Activated T-helper 1 cell treated with anti-CD3 and anti-CD28 coated beads, Interleukin-12 subunit alpha, Interleukin-12 subunit beta, Interleukin-2, Interleukin-4 antibody, amounts not matched to agents 30 ng/mL and 10 ng/mL and 1 ng/mL, durations not matched to agents 14 hours and 24 hours and 36 hours (primary cell): ENCODE results near the gene CKAP4. TPM values are rescaled to one million over a fixed set of nuclear protein-coding genes. Genes with fewer than 3 reads are reported as not detected.

ENCODE experiments used
- DNase-seq: peaks from one replicate; pipeline ENCODE4 v3.0.0; 2021; ENCODE audit warnings: low spot score
- H3K27ac Mint-ChIP-seq: one replicate; pipeline ENCODE4 v1.8.0; 2021; ENCODE audit warnings: mild to moderate bottlenecking, mixed read lengths
- H3K27me3 Mint-ChIP-seq: one replicate; pipeline ENCODE4 v1.8.0; 2022; ENCODE audit warnings: mild to moderate bottlenecking, moderate library complexity, mixed read lengths; ENCODE audit not compliant: insufficient read depth
- H3K36me3 Mint-ChIP-seq: one replicate; pipeline ENCODE4 v1.8.0; 2021; ENCODE audit warnings: low read depth, mixed read lengths
- H3K4me1 Mint-ChIP-seq: one replicate; pipeline ENCODE4 v1.8.0; 2021; ENCODE audit warnings: low read depth, mixed read lengths
- H3K4me3 Mint-ChIP-seq: one replicate; pipeline ENCODE4 v1.8.0; 2021; ENCODE audit warnings: mild to moderate bottlenecking, moderate library complexity, mixed read lengths
- H3K9me3 Mint-ChIP-seq: one replicate; pipeline ENCODE4 v1.8.0; 2021; ENCODE audit warnings: mixed read lengths
- intact Hi-C: fragments of 100-400 bp; cut with micrococcal nuclease; formaldehyde crosslinking; loops from one replicate; pipeline ENCODE4 v1.15.1; 2024
- total RNA-seq: library from RNA; stranded (reverse); gene quantifications from 2 replicates; pipeline ENCODE4 v1.2.3, GENCODE V29; 2022

Gene CKAP4
- total RNA-seq, 1 donor from 2014 or later, result 5.1 TPM

DNA sequence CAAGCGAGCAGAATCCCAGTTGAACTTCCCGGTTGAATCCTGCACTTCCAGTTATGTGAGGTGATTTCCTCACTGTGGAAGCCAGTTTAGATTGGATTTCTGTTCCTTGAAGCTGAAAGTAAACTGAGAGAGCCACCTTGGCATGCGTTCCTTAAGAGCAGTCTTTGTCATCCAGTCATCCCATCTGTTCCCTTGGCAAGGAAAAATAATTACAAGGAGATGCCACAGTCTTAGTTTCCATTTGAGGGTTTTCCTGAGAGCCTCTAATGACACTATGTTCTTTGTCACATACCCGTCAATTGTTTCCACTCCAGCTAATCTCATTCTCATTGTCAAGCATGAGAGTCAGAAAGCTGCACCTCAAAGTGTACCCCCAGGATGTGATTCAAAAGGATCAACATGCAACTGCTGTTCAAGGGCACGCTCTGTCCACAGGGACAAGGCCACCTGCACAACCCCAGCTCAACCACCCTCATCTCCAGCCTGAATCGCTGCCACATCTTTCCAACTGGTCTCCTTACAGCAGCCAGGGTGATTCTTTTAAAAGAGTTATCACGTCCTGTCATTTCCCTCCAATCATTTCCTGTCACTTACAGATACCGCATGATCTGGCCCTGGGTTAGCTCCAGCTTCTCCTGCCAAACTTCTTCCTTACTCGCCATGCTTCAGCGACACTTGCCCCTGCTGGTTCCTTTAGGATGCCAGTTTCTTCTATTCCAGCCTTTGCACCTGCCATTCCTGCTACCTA is 36.7 kb upstream of the CKAP4 start:
- Mint-ChIP-seq H3K9me3 (peaks cover 5% of the 10 kb centered on the region), H3K27me3 (peaks cover 6% of the 10 kb centered on the region), H3K27ac (no peak overlapping the region), H3K4me3 (no peak overlapping the region), H3K4me1 (peaks cover 24% of the 10 kb centered on the region), H3K36me3 (peaks cover 2% of the 10 kb centered on the region)
- no peak for DNase-seq
- intact Hi-C loops, result no loop called here

DNA sequence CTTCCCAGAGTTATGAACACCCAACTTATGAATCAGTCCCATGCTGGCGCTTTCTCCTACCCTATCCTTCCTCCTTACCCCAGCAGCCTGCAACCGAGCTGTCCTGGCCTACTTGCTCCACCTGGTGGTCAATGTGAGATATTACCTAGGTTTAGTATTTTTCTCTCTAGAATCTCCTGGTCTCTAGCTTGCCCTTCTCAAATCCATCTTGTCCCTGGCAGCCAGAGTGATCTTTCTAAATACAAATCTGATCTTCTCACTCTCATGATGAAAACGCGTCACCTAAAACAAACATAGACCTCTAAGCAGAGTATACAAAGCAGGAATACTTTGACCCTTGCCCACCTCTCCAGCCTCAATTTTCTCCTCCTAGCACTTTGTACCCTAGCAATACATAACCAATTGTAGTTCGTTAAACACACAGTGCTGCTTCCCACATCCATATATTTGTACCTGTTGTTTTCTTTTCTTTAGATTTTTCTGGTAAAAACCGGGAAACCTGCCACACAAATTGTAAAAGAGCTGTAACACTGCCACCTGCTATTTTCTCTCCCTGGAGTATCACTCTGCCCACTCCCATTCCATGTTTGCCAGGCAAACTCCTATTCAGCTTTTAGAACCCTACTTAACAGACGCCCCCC is 34.8 kb upstream of the CKAP4 start:
- Mint-ChIP-seq H3K9me3 (peaks cover 5% of the 10 kb centered on the region), H3K27me3 (peaks cover 6% of the 10 kb centered on the region), H3K27ac (no peak overlapping the region), H3K4me1 (peaks cover 13% of the 10 kb centered on the region), H3K36me3 (peaks cover 2% of the 10 kb centered on the region), H3K4me3 (no peak overlapping the region)
- intact Hi-C loops, result loop anchor here (1.0 to 2.0 kb wide), 3 partner anchors 34 to 862 kb away; partner anchors contain the start of gene CKAP4
- DNase-seq, result peak; percentile 19

DNA sequence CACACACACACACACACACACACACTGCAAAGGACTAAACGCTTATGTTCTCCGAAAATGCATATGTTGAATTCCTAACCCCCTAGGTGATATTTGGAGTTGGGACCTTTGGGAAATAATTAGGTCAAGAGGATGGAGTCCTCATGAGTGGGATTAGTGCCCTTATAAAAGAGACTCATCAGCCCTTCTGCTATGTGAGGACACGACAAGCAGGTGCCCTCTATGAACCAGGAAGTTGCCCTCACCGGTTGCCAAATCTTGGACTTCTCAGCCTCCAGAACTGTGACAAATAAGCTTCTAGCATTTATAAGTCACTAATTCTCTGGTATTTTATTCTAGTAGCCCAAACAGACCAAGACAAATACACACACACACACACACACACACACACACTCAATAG is 34.0 kb upstream of the CKAP4 start:
- no peak overlapping the region for H3K4me3 Mint-ChIP-seq
- peaks cover 5% of the 10 kb centered on the region for H3K9me3 Mint-ChIP-seq
- intact Hi-C loops, result loop anchor here (1.0 to 2.0 kb wide), 3 partner anchors 33 to 861 kb away; partner anchors contain the start of gene CKAP4
- peaks cover 11% of the 10 kb centered on the region for H3K4me1 Mint-ChIP-seq
- no peak for DNase-seq
- peaks cover 6% of the 10 kb centered on the region for H3K27me3 Mint-ChIP-seq
- no peak overlapping the region for H3K27ac Mint-ChIP-seq
- H3K36me3 Mint-ChIP-seq, result peaks cover 2% of the 10 kb centered on the region

DNA sequence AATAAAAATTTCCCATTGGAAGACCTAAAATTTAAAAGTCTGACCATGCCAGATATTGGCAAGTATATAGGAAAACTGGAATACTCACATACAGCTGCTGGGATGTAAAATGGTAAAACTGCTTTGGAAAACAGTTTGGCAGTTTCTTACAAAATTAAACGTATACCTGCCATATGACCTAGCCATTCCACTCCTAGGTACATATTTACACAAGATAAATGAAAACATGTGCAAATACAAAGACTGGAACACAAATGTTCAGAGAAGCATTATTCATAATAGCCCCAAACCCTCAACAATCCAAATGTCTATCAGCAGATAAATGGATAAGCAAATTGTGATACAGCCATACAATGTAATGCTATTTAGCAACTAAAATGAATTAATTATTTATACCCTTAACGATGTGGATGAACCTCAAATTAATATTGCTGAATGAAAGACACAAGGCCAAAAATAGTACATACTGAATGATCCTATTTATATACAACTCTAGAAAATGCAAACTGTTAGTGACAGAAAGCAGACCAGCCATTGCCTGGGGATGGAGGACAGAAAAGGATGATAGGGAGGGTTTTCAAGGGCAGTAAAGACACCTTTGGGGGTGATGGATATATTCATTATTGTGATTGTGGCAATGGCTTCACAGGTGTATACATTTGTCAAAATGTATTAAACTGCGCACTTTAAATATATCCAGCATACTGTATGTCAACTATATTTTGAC is 33.4 kb upstream of the CKAP4 start:
- Mint-ChIP-seq H3K9me3 (peaks cover 5% of the 10 kb centered on the region), H3K27me3 (peaks cover 7% of the 10 kb centered on the region), H3K4me3 (no peak overlapping the region), H3K4me1 (peaks cover 11% of the 10 kb centered on the region), H3K36me3 (peaks cover 2% of the 10 kb centered on the region), H3K27ac (no peak overlapping the region)
- intact Hi-C loops, result no loop called here
- DNase-seq, result no peak

DNA sequence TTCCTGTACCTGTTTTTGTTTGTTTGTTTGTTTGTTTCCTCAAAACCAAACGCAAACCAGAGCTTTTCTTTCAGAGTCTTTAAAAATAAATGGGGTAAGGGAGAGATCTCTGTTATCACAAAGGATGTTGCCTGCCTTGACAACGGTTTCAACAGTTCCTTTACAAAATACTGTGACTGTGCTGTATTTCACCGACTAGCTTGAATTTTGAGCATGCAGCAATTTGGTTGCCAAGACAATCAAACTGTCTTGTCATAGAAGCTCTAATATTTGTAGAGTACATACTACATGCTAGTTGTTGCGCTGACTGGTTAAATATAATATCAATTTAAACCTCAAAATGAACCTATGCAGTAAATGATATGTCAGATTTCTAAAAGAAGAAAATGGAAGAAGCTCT is 32.3 kb upstream of the CKAP4 start:
- intact Hi-C loops, result no loop called here
- peaks cover 7% of the 10 kb centered on the region for H3K27me3 Mint-ChIP-seq

DNA sequence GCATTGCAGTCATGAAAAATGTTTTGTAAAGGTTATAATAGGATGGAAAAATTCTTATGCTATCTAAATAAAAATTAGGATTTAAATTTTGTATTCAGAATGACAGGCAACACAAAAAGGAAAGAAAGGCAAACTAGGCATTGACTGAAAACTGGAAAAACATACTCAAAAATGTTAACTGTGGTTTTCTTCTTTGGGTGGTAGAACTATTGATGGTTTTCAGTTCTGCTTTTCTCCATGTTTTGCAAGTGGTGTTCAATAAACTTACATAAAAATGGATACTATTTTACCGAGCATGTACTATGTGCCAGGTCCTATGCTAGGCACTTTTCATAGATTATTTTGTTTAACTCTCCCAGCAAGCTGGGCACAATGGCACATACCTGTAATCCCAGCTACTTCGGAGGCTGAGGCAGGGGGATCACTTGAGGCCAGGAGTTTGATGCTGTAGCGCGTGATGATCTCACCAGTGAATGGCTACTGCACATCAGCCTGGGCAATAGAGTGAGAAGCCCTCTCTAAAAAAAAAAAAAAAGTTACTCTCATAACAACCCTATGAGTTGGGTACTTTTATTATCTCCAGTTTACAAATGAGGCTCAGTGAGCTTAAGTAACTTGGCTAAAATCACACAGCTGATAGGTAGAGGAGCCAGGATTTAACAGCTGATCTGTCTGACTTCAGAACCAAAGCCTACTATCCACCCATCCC is 28.4 kb upstream of the CKAP4 start:
- no peaks in the 10 kb centered on the region for H3K9me3 Mint-ChIP-seq
- H3K4me1 Mint-ChIP-seq, result no peaks in the 10 kb centered on the region
- no peaks in the 10 kb centered on the region for H3K36me3 Mint-ChIP-seq
- intact Hi-C loops, result no loop called here
- no peak for DNase-seq
- H3K4me3 Mint-ChIP-seq, result no peak overlapping the region
- no peak overlapping the region for H3K27ac Mint-ChIP-seq
- H3K27me3 Mint-ChIP-seq, result peaks cover 3% of the 10 kb centered on the region

More for the DNA sequence above, 32.3 kb upstream of the CKAP4 start:
- DNase-seq, result no peak
- Mint-ChIP-seq H3K4me3 (no peak overlapping the region), H3K36me3 (peaks cover 2% of the 10 kb centered on the region), H3K27ac (no peak overlapping the region), H3K9me3 (peaks cover 5% of the 10 kb centered on the region), H3K4me1 (peaks cover 9% of the 10 kb centered on the region)

DNA sequence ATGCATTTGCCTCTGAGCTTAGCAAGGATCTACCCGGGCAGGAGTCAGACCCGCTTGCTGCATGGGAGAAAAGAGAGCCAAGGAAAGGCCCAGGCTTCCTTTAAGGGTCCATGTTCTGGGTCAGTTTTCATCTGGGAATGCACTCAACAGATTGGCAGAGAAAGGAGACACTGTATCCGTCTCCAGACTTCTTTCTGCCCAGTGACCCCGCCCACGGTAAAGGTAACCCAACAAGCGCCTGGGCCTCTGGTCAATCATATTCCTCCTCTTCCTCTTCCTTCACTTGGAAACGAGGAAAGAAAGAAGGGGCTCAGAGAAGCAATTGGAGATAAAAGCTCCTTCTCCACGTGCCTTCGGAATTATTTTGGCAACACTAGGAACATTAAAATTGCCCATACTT is 27.6 kb upstream of the CKAP4 start:
- Mint-ChIP-seq H3K4me3 (no peak overlapping the region), H3K36me3 (no peaks in the 10 kb centered on the region), H3K9me3 (no peaks in the 10 kb centered on the region), H3K4me1 (no peaks in the 10 kb centered on the region), H3K27me3 (peaks cover 6% of the 10 kb centered on the region), H3K27ac (no peak overlapping the region)
- intact Hi-C loops, result no loop called here
- DNase-seq, result no peak

DNA sequence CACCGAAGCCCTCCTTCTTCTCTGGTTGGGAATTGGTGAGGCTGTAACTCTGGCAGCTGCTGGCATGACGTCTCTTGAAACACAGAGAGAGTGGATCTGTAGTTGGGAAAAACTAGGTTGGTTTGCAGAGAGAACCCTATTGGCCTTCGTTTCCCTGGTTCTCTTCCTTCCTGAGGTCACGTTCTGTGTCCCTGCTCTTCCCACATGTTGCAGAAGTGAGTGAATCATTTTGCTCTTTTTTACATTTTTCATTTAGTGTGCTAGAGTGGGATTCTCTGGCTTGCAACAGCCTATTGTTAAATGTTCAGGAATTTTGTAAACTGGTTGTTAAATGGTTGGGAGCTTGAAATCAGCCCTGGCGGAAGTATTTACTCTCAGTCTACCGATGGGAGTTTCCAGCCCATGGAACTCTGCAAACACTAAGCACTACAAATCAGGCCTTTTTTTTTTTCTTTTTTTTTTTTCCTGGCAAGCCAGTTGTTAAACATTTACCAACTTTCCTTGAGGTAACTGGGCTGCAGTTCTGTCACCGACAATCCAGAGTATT is 26.8 kb upstream of the CKAP4 start:
- no peak overlapping the region for H3K27ac Mint-ChIP-seq
- DNase-seq, result no peak
- peaks cover 6% of the 10 kb centered on the region for H3K27me3 Mint-ChIP-seq
- H3K4me1 Mint-ChIP-seq, result no peaks in the 10 kb centered on the region
- no peaks in the 10 kb centered on the region for H3K36me3 Mint-ChIP-seq
- no peaks in the 10 kb centered on the region for H3K9me3 Mint-ChIP-seq
- intact Hi-C loops, result no loop called here
- H3K4me3 Mint-ChIP-seq, result no peak overlapping the region

DNA sequence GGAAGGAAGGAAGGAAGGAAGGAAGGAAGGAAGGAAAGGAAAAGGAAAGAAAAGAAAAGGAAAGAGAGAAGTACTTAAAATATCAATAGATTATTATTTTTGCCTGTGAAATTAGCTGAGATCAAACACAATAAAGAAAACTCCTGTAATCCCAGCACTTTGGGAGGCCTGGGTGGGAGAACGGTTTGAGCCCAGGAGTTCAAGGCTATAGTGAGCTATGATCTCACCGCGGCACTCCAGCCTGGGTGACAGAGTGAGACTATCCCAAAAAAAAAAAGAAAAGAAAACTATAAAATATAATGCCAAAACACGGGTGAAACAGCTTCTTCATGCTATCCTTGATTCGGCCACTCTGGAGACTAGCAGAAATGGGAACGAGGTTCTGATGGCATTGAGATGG is 26.2 kb upstream of the CKAP4 start:
- Mint-ChIP-seq H3K27ac (no peak overlapping the region), H3K9me3 (no peaks in the 10 kb centered on the region), H3K36me3 (no peaks in the 10 kb centered on the region), H3K27me3 (peaks cover 6% of the 10 kb centered on the region), H3K4me1 (peaks cover 1% of the 10 kb centered on the region), H3K4me3 (no peak overlapping the region)
- intact Hi-C loops, result no loop called here
- no peak for DNase-seq

DNA sequence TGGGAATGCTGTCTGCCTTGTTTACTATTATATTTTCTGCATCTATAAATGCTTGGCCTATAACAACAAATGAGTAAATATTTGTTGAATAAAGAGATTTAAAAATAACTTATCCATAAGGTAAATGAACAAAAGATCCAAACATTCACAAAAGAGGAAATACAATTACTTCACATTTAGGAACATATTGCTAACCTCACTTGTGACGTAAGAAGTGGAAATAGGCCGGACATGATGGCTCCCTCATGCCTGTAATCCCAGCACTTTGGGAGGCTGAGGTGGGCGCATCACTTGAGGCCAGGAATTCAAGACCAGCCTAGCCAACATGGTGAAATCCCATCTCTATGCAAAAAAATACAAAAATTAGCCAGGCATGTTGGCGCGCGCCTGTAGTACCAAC is 25.7 kb upstream of the CKAP4 start:
- no peak for DNase-seq
- Mint-ChIP-seq H3K36me3 (no peaks in the 10 kb centered on the region), H3K27me3 (peaks cover 6% of the 10 kb centered on the region), H3K4me3 (no peak overlapping the region), H3K4me1 (peaks cover 7% of the 10 kb centered on the region), H3K27ac (no peak overlapping the region), H3K9me3 (no peaks in the 10 kb centered on the region)
- intact Hi-C loops, result no loop called here

DNA sequence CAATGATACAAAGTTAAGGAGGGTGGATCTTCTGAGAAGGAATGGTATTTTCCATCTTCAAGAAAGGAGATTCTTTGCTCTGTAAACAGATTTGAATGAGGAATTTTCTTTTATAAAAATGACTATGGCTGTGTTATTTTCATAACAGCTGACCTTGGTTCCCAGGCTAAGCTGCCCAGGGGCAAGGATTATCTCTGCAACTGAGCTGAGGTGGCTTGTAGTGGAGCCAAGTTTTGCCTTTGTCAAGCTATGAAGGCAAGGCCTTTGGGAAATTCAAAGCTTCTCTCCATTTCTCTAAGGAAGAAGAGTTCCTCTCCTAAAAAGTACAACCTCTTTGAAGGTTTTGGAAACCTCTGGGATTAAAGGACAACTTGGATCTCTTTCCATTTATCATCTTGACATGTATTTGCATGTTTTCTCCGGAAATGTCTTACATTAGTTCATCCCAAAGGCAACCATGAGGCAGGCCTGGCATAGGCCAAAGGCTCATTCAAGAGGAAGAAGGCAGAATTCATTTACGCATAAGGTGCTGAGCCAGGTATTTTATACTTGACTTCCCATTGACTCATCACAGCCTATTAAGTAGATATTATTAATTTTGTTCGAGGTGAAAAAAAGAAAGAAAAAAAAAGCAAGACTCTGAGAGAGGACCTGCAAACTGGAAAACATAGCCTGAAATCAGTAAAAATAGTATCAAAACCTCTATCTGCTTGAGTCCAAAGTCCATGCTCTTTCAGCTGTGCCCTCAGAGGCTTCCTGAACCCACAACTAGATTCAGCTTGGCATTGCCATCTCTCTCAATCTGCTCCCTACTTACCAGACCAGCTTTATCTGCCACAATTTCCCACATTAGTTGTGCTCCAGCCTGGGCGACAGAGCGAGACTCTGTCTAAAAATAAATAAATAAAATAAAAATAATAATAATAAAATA is 24.0 kb upstream of the CKAP4 start:
- Mint-ChIP-seq H3K4me3 (no peak overlapping the region), H3K27ac (no peak overlapping the region), H3K27me3 (peaks cover 9% of the 10 kb centered on the region)

More for the DNA sequence above, 24.0 kb upstream of the CKAP4 start:
- Mint-ChIP-seq H3K4me1 (peaks cover 18% of the 10 kb centered on the region), H3K36me3 (no peaks in the 10 kb centered on the region), H3K9me3 (no peaks in the 10 kb centered on the region)
- intact Hi-C loops, result no loop called here
- no peak for DNase-seq
